H9 (cell line): ENCODE data around the gene USH2A. TPM values are rescaled to one million over a fixed set of nuclear protein-coding genes. Genes with fewer than 3 reads are reported as not detected.

ENCODE experiments used
- DNase-seq: peaks from one replicate; pipeline ENCODE4 v3.0.0-alpha.2; 2017
- H2AFZ ChIP-seq: one replicate; pipeline ENCODE4 v1.6.1; 2013; ENCODE audit warnings: mild to moderate bottlenecking, low read length, control low read depth, moderate library complexity
- H2AK5ac ChIP-seq: 2 replicates; pipeline ENCODE4 v1.6.1; 2013; ENCODE audit warnings: low read length, control low read depth, mixed read lengths; ENCODE audit not compliant: insufficient read length
- H2BK120ac ChIP-seq: one replicate; pipeline ENCODE4 v1.6.1; 2013; ENCODE audit warnings: low read depth, mild to moderate bottlenecking, low read length, control low read depth, inconsistent platforms; ENCODE audit not compliant: poor library complexity, severe bottlenecking
- H2BK12ac ChIP-seq: 2 replicates; pipeline ENCODE4 v1.6.1; 2013; ENCODE audit warnings: low read length, control low read depth, mixed read lengths, low read depth; ENCODE audit not compliant: insufficient read length
- H2BK15ac ChIP-seq: 2 replicates; pipeline ENCODE4 v1.6.1; 2013; ENCODE audit warnings: low read depth, low read length, control low read depth
- H2BK20ac ChIP-seq: one replicate; pipeline ENCODE4 v1.6.1; 2013; ENCODE audit warnings: low read depth, mild to moderate bottlenecking, low read length, control low read depth, inconsistent platforms; ENCODE audit not compliant: poor library complexity, severe bottlenecking
- H2BK5ac ChIP-seq: 2 replicates; pipeline ENCODE4 v1.6.1; 2013; ENCODE audit warnings: low read length, control low read depth, mixed read lengths; ENCODE audit not compliant: insufficient read length
- H3K14ac ChIP-seq: 2 replicates; pipeline ENCODE4 v1.6.1; 2013; ENCODE audit warnings: low read length, control low read depth; ENCODE audit not compliant: insufficient read depth
- H3K18ac ChIP-seq: 2 replicates; pipeline ENCODE4 v1.6.1; 2013; ENCODE audit warnings: low read depth, mild to moderate bottlenecking, mixed read lengths, low read length, control low read depth; ENCODE audit not compliant: insufficient read length
- H3K23ac ChIP-seq: 2 replicates; pipeline ENCODE4 v1.6.1; 2013; ENCODE audit warnings: low read length, control low read depth, mixed read lengths, low read depth; ENCODE audit not compliant: insufficient read length
- H3K23me2 ChIP-seq: 2 replicates; pipeline ENCODE4 v1.6.1; 2013; ENCODE audit warnings: low read depth, mild to moderate bottlenecking, mixed read lengths, low read length, control low read depth; ENCODE audit not compliant: insufficient read length, poor library complexity, severe bottlenecking
- H3K27ac ChIP-seq: 2 replicates; pipeline ENCODE4 v1.5.1; 2013; ENCODE audit warnings: low read length, control low read depth, mixed read lengths, low read depth; ENCODE audit not compliant: insufficient read length
- H3K27me3 ChIP-seq: 2 replicates; pipeline ENCODE4 v1.6.1; 2013; ENCODE audit warnings: low read length, control low read depth, inconsistent platforms; ENCODE audit not compliant: insufficient read depth
- H3K4ac ChIP-seq: 2 replicates; pipeline ENCODE4 v1.6.1; 2013; ENCODE audit warnings: low read depth, mild to moderate bottlenecking, control low read depth, inconsistent platforms, low read length, moderate library complexity
- H3K4me1 ChIP-seq: 2 replicates; pipeline ENCODE4 v1.6.1; 2013; ENCODE audit warnings: low read length, control low read depth, inconsistent platforms; ENCODE audit not compliant: insufficient read depth
- H3K4me2 ChIP-seq: 2 replicates; pipeline ENCODE4 v1.6.1; 2013; ENCODE audit warnings: low read length, control low read depth, mixed read lengths; ENCODE audit not compliant: insufficient read length, insufficient read depth
- H3K56ac ChIP-seq: 2 replicates; pipeline ENCODE4 v1.6.1; 2013; ENCODE audit warnings: low read depth, mild to moderate bottlenecking, mixed read lengths, low read length, control low read depth; ENCODE audit not compliant: insufficient read length
- H3K79me1 ChIP-seq: 2 replicates; pipeline ENCODE4 v1.6.1; 2013; ENCODE audit warnings: low read depth, mild to moderate bottlenecking, moderate library complexity, low read length, control low read depth, inconsistent platforms; ENCODE audit not compliant: insufficient read depth, poor library complexity, severe bottlenecking
- H3K79me2 ChIP-seq: 2 replicates; pipeline ENCODE4 v1.6.1; 2013; ENCODE audit warnings: low read length, control low read depth, inconsistent platforms; ENCODE audit not compliant: insufficient read depth
- H3K9ac ChIP-seq: 2 replicates; pipeline ENCODE4 v1.6.1; 2013; ENCODE audit warnings: low read length, control low read depth, mixed read lengths; ENCODE audit not compliant: insufficient read length; ENCODE audit errors: extremely low read depth
- H3K9me3 ChIP-seq: one replicate; pipeline ENCODE4 v1.6.1; 2013; ENCODE audit warnings: low read depth, low read length, inconsistent platforms; ENCODE audit not compliant: control insufficient read depth
- H3T11ph ChIP-seq: one replicate; pipeline ENCODE4 v1.6.1; 2013; ENCODE audit warnings: mild to moderate bottlenecking, low read length, control low read depth, inconsistent platforms
- H4K20me1 ChIP-seq: one replicate; pipeline ENCODE4 v1.6.1; 2013; ENCODE audit not compliant: control insufficient read depth, insufficient read length, insufficient read depth
- H4K5ac ChIP-seq: 2 replicates; pipeline ENCODE4 v1.6.1; 2013; ENCODE audit warnings: low read depth, mild to moderate bottlenecking, mixed read lengths, low read length, control low read depth; ENCODE audit not compliant: insufficient read length
- H4K8ac ChIP-seq: replicated peaks from 2 replicates; pipeline ENCODE4 v1.6.1; 2013; ENCODE audit warnings: low read length, control low read depth, mixed read lengths, low read depth; ENCODE audit not compliant: insufficient read length
- H4K91ac ChIP-seq: 2 replicates; pipeline ENCODE4 v1.6.1; 2013; ENCODE audit warnings: low read depth, mild to moderate bottlenecking, moderate library complexity, mixed read lengths, low read length, control low read depth; ENCODE audit not compliant: insufficient read length
- H3K27ac Mint-ChIP-seq, 3 experiments: 2 replicates in 2 of 3; 3 replicates in 1 of 3; pipeline ENCODE4 v1.8.0; 2020 to 2021; ENCODE audit warnings: mixed read lengths in 3 of 3, mild to moderate bottlenecking in 1 of 3, moderate library complexity in 1 of 3
- H3K27me3 Mint-ChIP-seq: 2 replicates; pipeline ENCODE4 v1.8.0; 2021; ENCODE audit warnings: low read depth, mild to moderate bottlenecking, moderate library complexity, mixed read lengths
- H3K36me3 Mint-ChIP-seq, 3 experiments: 2 replicates in 2 of 3; 3 replicates in 1 of 3; pipeline ENCODE4 v1.8.0; 2020 to 2021; ENCODE audit warnings: low read depth in 3 of 3, mixed read lengths in 3 of 3; ENCODE audit not compliant: insufficient read depth in 1 of 3
- H3K4me1 Mint-ChIP-seq, 2 experiments: 2 replicates each; pipeline ENCODE4 v1.8.0; 2020; ENCODE audit warnings: mixed read lengths in 2 of 2
- H3K4me3 Mint-ChIP-seq, 2 experiments: 2 replicates in 1 of 2; 3 replicates in 1 of 2; pipeline ENCODE4 v1.8.0; 2020 to 2021; ENCODE audit warnings: mild to moderate bottlenecking in 2 of 2, mixed read lengths in 2 of 2, moderate library complexity in 1 of 2
- H3K9me3 Mint-ChIP-seq, 2 experiments: 2 replicates in 1 of 2; 3 replicates in 1 of 2; pipeline ENCODE4 v1.8.0; 2020; ENCODE audit warnings: mild to moderate bottlenecking in 2 of 2, mixed read lengths in 2 of 2, moderate library complexity in 1 of 2
- WGBS: extraction: QIAGEN DNeasy Blood & Tissue Kit; methylation state at CpG from one replicate; pipeline ENCODE4 v1.1.7; 2013; ENCODE audit warnings: missing lambda C conversion rate, low lambda C conversion rate, mixed read lengths; ENCODE audit not compliant: insufficient read length; ENCODE audit errors: extremely low coverage; 5-methylcytosine and 5-hydroxymethylcytosine counted together
- total RNA-seq: library from RNA; stranded (reverse); gene quantifications from 2 replicates; pipeline ENCODE4 v1.2.1, GENCODE V29; 2021
- TF ChIP-seq, protein P1 (sequence below): fragments of 200-600 bp; sonication (generic); conservative IDR thresholded peaks from 3 replicates; pipeline ENCODE4 v1.8.0; 2021; ENCODE audit warnings: antibody characterized with exemption, mild to moderate bottlenecking

The USH2A gene
- total RNA-seq, 1 experiment from 2014 or later, result 0.11 TPM

DNA sequence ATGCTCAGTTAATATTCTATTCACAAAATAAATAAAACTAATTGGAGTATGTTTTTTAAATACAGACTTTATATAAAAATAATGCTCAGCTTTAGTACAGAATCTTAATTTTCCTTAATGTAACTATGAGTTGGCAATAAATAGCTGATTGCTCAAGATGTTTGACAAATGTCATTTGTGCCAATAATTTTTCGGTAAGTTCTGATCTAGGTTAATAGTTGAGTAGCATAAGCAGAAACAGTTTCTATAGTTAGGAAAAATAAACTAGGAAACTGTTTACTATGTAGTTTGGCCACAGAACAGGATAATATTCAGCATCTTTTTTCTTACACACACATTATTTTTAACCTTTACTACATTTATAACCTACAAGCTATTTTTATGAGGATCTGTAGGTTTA lies 815.8 kb downstream of the USH2A start:
- Histone ChIP-seq H3K4me2 (no peak overlapping the region), H2BK15ac (no peak overlapping the region), H3K56ac (no peak overlapping the region), H4K8ac (no peak overlapping the region), H3K9me3 (no peaks in the 10 kb centered on the region), H3K27me3 (no peaks in the 10 kb centered on the region), H2BK12ac (no peak overlapping the region), H2BK120ac (no peak overlapping the region), H4K5ac (no peak overlapping the region), H3K4ac (no peak overlapping the region), H3K4me1 (no peaks in the 10 kb centered on the region), H3K79me1 (no peaks in the 10 kb centered on the region), H2AK5ac (no peak overlapping the region), H3T11ph (no peak overlapping the region), H3K27ac (no peak overlapping the region), H3K18ac (no peak overlapping the region), H2BK20ac (no peak overlapping the region), H3K23me2 (no peaks in the 10 kb centered on the region), H3K9ac (no peak overlapping the region), H2AFZ (no peak overlapping the region), H3K23ac (no peak overlapping the region), H3K14ac (no peak overlapping the region), H2BK5ac (no peak overlapping the region), H3K79me2 (no peaks in the 10 kb centered on the region), H4K20me1 (no peaks in the 10 kb centered on the region), H4K91ac (no peak overlapping the region)
- H3K4me3 Mint-ChIP-seq, result no peak overlapping the region
- peaks cover 9 to 38% (median 26%) of the 10 kb centered on the region in 3 experiments; a peak in 6 of 7 replicates for H3K36me3 Mint-ChIP-seq
- DNase-seq, result no peak
- TF ChIP-seq, protein P1, sequence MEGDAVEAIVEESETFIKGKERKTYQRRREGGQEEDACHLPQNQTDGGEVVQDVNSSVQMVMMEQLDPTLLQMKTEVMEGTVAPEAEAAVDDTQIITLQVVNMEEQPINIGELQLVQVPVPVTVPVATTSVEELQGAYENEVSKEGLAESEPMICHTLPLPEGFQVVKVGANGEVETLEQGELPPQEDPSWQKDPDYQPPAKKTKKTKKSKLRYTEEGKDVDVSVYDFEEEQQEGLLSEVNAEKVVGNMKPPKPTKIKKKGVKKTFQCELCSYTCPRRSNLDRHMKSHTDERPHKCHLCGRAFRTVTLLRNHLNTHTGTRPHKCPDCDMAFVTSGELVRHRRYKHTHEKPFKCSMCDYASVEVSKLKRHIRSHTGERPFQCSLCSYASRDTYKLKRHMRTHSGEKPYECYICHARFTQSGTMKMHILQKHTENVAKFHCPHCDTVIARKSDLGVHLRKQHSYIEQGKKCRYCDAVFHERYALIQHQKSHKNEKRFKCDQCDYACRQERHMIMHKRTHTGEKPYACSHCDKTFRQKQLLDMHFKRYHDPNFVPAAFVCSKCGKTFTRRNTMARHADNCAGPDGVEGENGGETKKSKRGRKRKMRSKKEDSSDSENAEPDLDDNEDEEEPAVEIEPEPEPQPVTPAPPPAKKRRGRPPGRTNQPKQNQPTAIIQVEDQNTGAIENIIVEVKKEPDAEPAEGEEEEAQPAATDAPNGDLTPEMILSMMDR, result no peak
- H3K27ac Mint-ChIP-seq, result no peak overlapping the region
- no CpG with 5 or more reads among the region's 1 CpG for WGBS
- no peaks in the 10 kb centered on the region for H3K9me3 Mint-ChIP-seq
- no peaks in the 10 kb centered on the region for H3K27me3 Mint-ChIP-seq
- peaks cover 9 to 13% of the 10 kb centered on the region in 2 experiments for H3K4me1 Mint-ChIP-seq
